ENCODE measurements around the gene CCDC87. TPM values are rescaled to one million over a fixed set of nuclear protein-coding genes. Genes with fewer than 3 reads are reported as not detected.
A peak's percentile ranks its signal among the peaks of the same experiment; 100 is the strongest.
"Not testable (repeated sequence)": the region's sequence is repeated elsewhere in the genome, so short reads cannot be mapped to it uniquely, and the experiment has no call there.

CCDC87 gene
- total RNA-seq (2014; rRNA removed; shearing (Covaris generic); ENCODE audit: low replicate concordance): 0.41 and 0.61 TPM in 2 replicates

DNA sequence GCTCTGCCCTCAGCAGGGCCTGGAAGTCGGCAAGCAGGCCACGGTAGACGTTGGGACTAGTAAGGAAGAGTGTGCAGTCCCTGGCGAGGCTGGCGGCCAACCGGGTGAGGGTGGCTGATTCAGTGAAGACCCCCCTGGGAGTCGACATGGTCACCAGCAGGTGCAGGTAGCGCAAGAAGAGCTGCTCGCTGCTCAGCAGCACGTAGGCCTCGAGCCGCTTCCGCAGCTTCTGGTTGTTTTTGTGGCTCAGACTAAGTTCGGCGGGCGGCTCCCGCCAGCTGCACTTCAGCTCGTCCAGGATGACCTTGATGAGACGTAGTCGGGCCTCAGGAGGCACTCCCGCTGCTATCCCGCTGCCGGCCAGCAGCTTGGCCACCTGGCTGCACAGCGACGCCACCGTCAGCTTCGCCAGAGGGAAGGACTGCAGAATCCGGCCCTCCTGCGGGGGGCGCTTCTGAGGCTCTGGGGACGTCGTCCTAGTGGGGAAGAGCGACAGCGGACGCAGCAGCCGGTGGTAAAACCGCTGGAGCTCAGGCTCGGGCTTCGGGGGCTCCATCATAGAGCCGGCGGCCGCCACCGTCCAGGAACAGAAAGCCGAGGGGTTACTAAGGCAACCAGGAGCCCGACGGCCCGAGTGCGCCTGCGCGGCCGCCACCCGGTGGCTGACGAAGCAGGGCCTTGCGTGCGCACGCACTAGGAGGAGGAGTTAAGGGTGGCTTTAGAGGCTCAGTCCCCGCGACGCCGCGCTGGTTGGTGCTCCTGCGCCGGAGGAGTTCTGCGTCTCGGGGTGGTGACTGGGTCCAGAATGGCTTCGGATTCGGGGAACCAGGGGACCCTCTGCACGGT, at the start of gene CCDC87, which contains the start of gene CCS:
TSS of gene CCDC87 (minus strand) at position 607 of the 846 bp plus-strand sequence. CDS start at position 559, 48 bp downstream.
TSS of gene CCS (plus strand) at position 729 of the 846 bp plus-strand sequence. CDS start at position 806, 77 bp downstream.
- DNase-seq (ENCODE audit: low read depth): peak; percentile 90
- in situ Hi-C loops (cut with HindIII; ENCODE audit: low pct_unique_long_range_greater_than_20kb, low sequenced_read_pairs): no loop called here

GRCh38 chr11:66641834-66642233, 49.0 kb upstream of the CCDC87 start:
- in situ Hi-C loops (cut with HindIII; ENCODE audit: low pct_unique_long_range_greater_than_20kb, low sequenced_read_pairs): no loop called here
- DNase-seq (ENCODE audit: low read depth): no peak

- DNase-seq (ENCODE audit: low read depth); in situ Hi-C loops (cut with HindIII; ENCODE audit: low pct_unique_long_range_greater_than_20kb, low sequenced_read_pairs): not testable (repeated sequence)
Observed at GRCh38 chr11:66639814-66640340, 47.0 kb upstream of the CCDC87 start.

DNA sequence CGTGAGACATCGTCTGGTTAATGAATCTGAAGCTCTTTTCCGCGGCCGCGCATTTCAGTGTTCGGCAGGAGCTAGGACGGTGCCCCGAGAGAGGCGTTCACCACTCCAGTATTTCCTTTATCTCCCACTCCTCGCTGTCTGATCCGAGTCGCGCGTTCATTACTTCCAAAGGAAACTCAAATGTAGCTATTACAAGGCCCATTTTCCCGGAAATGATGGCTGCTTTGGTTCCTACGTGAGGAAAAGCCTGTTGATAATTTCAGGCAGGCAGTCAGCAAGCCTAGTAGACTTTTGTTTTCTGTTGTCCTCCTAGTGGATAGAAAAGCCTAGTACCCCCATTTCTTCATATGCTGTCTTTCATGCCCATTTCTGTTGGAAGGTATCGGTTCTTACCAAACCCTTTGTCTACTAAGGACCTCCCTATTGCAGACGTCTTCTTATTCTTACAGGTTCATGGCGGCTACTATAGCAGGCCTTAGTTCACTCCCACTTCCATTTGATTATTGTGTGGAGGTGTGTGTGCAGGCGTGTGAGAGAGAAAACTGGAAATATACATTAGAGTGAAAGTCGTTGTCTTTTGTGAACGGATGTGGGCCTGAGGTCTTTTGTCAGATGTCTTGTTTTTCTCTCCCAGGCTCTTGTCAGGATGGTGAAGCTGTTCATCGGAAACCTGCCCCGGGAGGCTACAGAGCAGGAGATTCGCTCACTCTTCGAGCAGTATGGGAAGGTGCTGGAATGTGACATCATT, 46.4 kb upstream of the CCDC87 start:
- in situ Hi-C loops (cut with HindIII; ENCODE audit: low pct_unique_long_range_greater_than_20kb, low sequenced_read_pairs): no loop called here

GRCh38 chr11:66638177-66639065, 45.6 kb upstream of the CCDC87 start, which contains the start of gene RBM4:
Gene RBM4 (plus strand): TSS chr11:66638703. CDS start chr11:66639712, 1,009 bp downstream.
- in situ Hi-C loops (cut with HindIII; ENCODE audit: low pct_unique_long_range_greater_than_20kb, low sequenced_read_pairs): no loop called here
- DNase-seq (ENCODE audit: low read depth): peak; percentile 98

More for the DNA sequence above, 46.4 kb upstream of the CCDC87 start:
- DNase-seq (ENCODE audit: low read depth): peak; percentile 47

DNA sequence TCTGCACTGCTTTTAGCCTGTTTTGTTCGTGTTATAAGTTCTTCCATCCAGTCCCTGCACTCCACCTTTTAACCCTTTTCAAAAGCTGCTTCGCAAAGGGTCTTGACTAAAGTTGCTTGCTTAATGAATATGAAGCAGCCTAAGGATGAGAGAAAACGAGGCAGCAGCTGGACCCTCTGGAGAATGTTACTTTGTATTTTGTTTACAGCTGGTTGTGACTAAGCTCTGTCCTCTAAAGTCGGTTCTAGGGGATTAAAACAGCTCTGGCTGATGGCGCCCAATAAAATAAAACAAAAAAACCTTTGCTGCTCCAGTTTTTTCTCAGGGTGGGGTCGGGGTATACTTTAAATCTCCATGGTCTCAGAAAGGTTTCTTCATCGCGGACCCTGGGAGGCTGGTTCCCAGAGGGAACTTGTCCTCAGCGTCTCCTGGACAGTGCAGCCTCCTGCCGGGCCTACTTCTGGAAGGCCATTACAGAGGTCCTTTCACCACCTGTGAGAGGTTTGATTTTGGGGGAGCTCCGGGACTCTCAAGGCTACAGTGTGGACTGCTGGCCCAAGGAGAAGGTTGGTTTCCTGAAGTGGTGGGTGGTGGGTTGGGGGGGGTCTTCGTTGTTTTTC, 44.8 kb upstream of the CCDC87 start:
- in situ Hi-C loops (cut with HindIII; ENCODE audit: low pct_unique_long_range_greater_than_20kb, low sequenced_read_pairs): no loop called here
- no peak for DNase-seq (ENCODE audit: low read depth)

- no peak for DNase-seq (ENCODE audit: low read depth)
- in situ Hi-C loops (cut with HindIII; ENCODE audit: low pct_unique_long_range_greater_than_20kb, low sequenced_read_pairs): no loop called here
Observed at GRCh38 chr11:66636411-66636810, 43.5 kb upstream of the CCDC87 start.

GRCh38 chr11:66632952-66633351, 40.1 kb upstream of the CCDC87 start:
- in situ Hi-C loops (cut with HindIII; ENCODE audit: low pct_unique_long_range_greater_than_20kb, low sequenced_read_pairs): no loop called here
- DNase-seq (ENCODE audit: low read depth): no peak

- no peak for DNase-seq (ENCODE audit: low read depth)
- in situ Hi-C loops (cut with HindIII; ENCODE audit: low pct_unique_long_range_greater_than_20kb, low sequenced_read_pairs): no loop called here
Observed at GRCh38 chr11:66631883-66632282, 39.0 kb upstream of the CCDC87 start.

DNA sequence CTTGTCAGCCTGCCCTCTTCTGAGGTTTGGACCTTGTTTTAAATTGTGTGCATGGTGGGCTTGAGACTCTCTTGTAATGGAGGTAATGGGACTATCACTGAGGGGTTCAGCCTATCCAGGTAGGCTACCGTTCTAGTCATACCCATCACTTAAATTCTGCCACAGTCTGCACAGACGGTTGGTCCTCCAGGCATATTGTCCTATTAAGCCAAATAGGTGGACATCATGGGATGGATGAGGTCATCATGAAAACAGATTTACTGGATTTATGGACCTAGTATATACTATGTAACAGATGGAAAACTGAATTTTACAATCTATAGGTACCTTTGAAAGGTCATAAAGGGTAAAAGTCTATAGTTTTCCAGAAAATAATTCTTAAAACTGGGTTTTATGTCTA, 36.5 kb upstream of the CCDC87 start:
- in situ Hi-C loops (cut with HindIII; ENCODE audit: low pct_unique_long_range_greater_than_20kb, low sequenced_read_pairs): no loop called here

GRCh38 chr11:66628061-66628603, 35.3 kb upstream of the CCDC87 start:
- no peak for DNase-seq (ENCODE audit: low read depth)
- in situ Hi-C loops (cut with HindIII; ENCODE audit: low pct_unique_long_range_greater_than_20kb, low sequenced_read_pairs): no loop called here

More for the DNA sequence above, 36.5 kb upstream of the CCDC87 start:
- DNase-seq (ENCODE audit: low read depth): no peak

DNA sequence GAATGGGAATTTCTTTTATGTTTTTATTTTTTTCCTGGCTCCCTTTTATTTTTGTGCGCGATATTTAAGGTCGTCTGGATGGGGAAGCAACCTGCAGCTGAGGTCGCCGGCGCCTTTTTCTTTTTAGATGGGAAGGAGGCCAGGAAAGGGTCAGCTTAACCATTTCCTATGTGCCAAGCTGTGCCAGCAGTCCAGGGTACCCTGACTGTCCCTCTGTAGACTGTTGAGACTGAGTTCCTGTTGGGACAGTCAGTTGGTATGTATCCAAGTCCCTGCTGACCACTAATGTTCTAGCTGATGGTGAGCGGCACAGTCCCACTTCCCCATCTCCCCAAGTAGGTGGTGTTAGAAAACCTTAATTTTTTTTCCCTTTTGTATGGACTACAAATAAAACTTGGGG, 34.1 kb upstream of the CCDC87 start:
- no peak for DNase-seq (ENCODE audit: low read depth)
- in situ Hi-C loops (cut with HindIII; ENCODE audit: low pct_unique_long_range_greater_than_20kb, low sequenced_read_pairs): no loop called here

- in situ Hi-C loops (cut with HindIII; ENCODE audit: low pct_unique_long_range_greater_than_20kb, low sequenced_read_pairs): no loop called here
- no peak for DNase-seq (ENCODE audit: low read depth)
Observed at GRCh38 chr11:66626382-66626781, 33.5 kb upstream of the CCDC87 start.

- in situ Hi-C loops (cut with HindIII; ENCODE audit: low pct_unique_long_range_greater_than_20kb, low sequenced_read_pairs): no loop called here
- DNase-seq (ENCODE audit: low read depth): no peak
Observed at GRCh38 chr11:66625752-66626149, 32.9 kb upstream of the CCDC87 start.

GRCh38 chr11:66625041-66625751, 32.3 kb upstream of the CCDC87 start:
- DNase-seq (ENCODE audit: low read depth): no peak
- in situ Hi-C loops (cut with HindIII; ENCODE audit: low pct_unique_long_range_greater_than_20kb, low sequenced_read_pairs): no loop called here

DNA sequence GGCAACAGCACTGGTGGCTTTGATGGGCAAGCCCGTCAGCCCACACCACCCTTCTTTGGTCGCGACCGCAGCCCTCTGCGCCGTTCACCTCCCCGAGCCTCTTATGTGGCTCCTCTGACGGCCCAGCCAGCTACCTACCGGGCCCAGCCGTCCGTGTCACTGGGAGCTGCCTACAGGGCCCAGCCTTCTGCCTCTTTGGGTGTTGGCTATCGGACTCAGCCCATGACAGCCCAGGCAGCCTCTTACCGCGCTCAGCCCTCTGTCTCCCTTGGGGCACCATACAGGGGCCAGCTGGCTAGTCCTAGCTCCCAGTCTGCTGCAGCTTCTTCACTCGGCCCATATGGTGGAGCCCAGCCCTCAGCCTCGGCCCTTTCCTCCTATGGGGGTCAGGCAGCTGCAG, 31.6 kb upstream of the CCDC87 start:
- in situ Hi-C loops (cut with HindIII; ENCODE audit: low pct_unique_long_range_greater_than_20kb, low sequenced_read_pairs): no loop called here
- DNase-seq (ENCODE audit: low read depth): no peak

All from Caki2 (cell line).